ENCODE results near the gene MAPK11.

The MAPK11 gene

GRCh38 chr22:50307890-50308596, 37.9 kb upstream of the MAPK11 start:
- DNase-seq (ENCODE audit: low spot score): no peak

- DNase-seq (ENCODE audit: low spot score): peak; percentile 84
These were observed 36.9 kb upstream of the MAPK11 start, which contains the start of gene PLXNB2 for GRCh38 chr22:50306753-50307749. Gene PLXNB2 (minus strand): TSS chr22:50307646. CDS start chr22:50290584, 17,062 bp downstream.

GRCh38 chr22:50305923-50306566, 35.9 kb upstream of the MAPK11 start:
- DNase-seq (ENCODE audit: low spot score): peak; percentile 91

- DNase-seq (ENCODE audit: low spot score): no peak
These were observed 35.3 kb upstream of the MAPK11 start for GRCh38 chr22:50305393-50305922.

- DNase-seq (ENCODE audit: low spot score): no peak
These were observed 34.6 kb upstream of the MAPK11 start for GRCh38 chr22:50304528-50305392.

- no peak for DNase-seq (ENCODE audit: low spot score)
These were observed 33.8 kb upstream of the MAPK11 start for GRCh38 chr22:50303848-50304527.

GRCh38 chr22:50303515-50303847, 33.3 kb upstream of the MAPK11 start:
- DNase-seq (ENCODE audit: low spot score): no peak

GRCh38 chr22:50302564-50302963, 32.4 kb upstream of the MAPK11 start:
- no peak for DNase-seq (ENCODE audit: low spot score)

- DNase-seq (ENCODE audit: low spot score): no peak
These were observed 31.9 kb upstream of the MAPK11 start for GRCh38 chr22:50302041-50302541.

- no peak for DNase-seq (ENCODE audit: low spot score)
These were observed 31.4 kb upstream of the MAPK11 start for GRCh38 chr22:50301581-50301991.

- DNase-seq (ENCODE audit: low spot score): no peak
These were observed 30.6 kb upstream of the MAPK11 start for GRCh38 chr22:50300620-50301257.

- no peak for DNase-seq (ENCODE audit: low spot score)
These were observed 29.8 kb upstream of the MAPK11 start for GRCh38 chr22:50299785-50300619.

- no peak for DNase-seq (ENCODE audit: low spot score)
These were observed 29.0 kb upstream of the MAPK11 start for GRCh38 chr22:50298937-50299784.

GRCh38 chr22:50298266-50298637, 28.1 kb upstream of the MAPK11 start:
- DNase-seq (ENCODE audit: low spot score): no peak

- DNase-seq (ENCODE audit: low spot score): no peak
These were observed 27.5 kb upstream of the MAPK11 start for GRCh38 chr22:50297510-50298265.

- no peak for DNase-seq (ENCODE audit: low spot score)
These were observed 26.7 kb upstream of the MAPK11 start for GRCh38 chr22:50296658-50297490.

GRCh38 chr22:50294319-50294656, 24.1 kb upstream of the MAPK11 start:
- DNase-seq (ENCODE audit: low spot score): no peak

All from RKO (cell line).